ENCODE measurements around the gene PKP2. TPM values are rescaled to one million over a fixed set of nuclear protein-coding genes. Genes with fewer than 3 reads are reported as not detected.

The PKP2 gene
- polyA plus RNA-seq, 1 experiment = 0.02 TPM

- ChIA-PET POLR2A (no interaction called here), CTCF (no interaction called here)
- no peak overlapping the region for H3K4me3 ChIP-seq (ENCODE audit: low read depth, low read length)
- no peaks in the 10 kb centered on the region for H3K27me3 ChIP-seq (ENCODE audit: control insufficient read depth, insufficient read depth, low read length)
- TF ChIP-seq CTCF (IDR thresholded peaks at IDR 0.05; ENCODE audit: low read depth, low read length) = no peak
- H3K9me3 ChIP-seq (ENCODE audit: control insufficient read depth, insufficient read depth, low read length) = no peaks in the 10 kb centered on the region; the same call in 1 of the 2 replicates
- no peak for DNase-seq (ENCODE audit: low read depth, low spot score)
- no peak overlapping the region for H3K27ac ChIP-seq (ENCODE audit: low read depth, low read length)
Observed at GRCh38 chr12:32821293-32821692, 75.3 kb downstream of the PKP2 start.

GRCh38 chr12:32820376-32820931 lies 76.1 kb downstream of the PKP2 start:
- CTCF ChIA-PET = interaction anchor here (1.2 kb wide), 1 partner anchor 1142 kb away, joined by 5 read pairs; no protein-coding TSS in a partner anchor

GRCh38 chr12:32819424-32819823 lies 77.2 kb downstream of the PKP2 start:
- no peaks in the 10 kb centered on the region; the same call in 1 of the 2 replicates for H3K9me3 ChIP-seq (ENCODE audit: control insufficient read depth, insufficient read depth, low read length)
- ChIA-PET CTCF (interaction anchor here (1.2 kb wide), 1 partner anchor 1143 kb away, joined by 5 read pairs; no protein-coding TSS in a partner anchor), POLR2A (no interaction called here)
- H3K27ac ChIP-seq (ENCODE audit: low read depth, low read length) = no peak overlapping the region
- TF ChIP-seq CTCF (IDR thresholded peaks at IDR 0.05; ENCODE audit: low read depth, low read length) = no peak
- no peaks in the 10 kb centered on the region for H3K27me3 ChIP-seq (ENCODE audit: control insufficient read depth, insufficient read depth, low read length)
- no peak overlapping the region for H3K4me3 ChIP-seq (ENCODE audit: low read depth, low read length)
- DNase-seq (ENCODE audit: low read depth, low spot score) = no peak

More at GRCh38 chr12:32820376-32820931, 76.1 kb downstream of the PKP2 start:
- POLR2A ChIA-PET = no interaction called here
- no peaks in the 10 kb centered on the region for H3K27me3 ChIP-seq (ENCODE audit: control insufficient read depth, insufficient read depth, low read length)
- H3K4me3 ChIP-seq (ENCODE audit: low read depth, low read length) = no peak overlapping the region
- H3K9me3 ChIP-seq (ENCODE audit: control insufficient read depth, insufficient read depth, low read length) = no peaks in the 10 kb centered on the region; the same call in 1 of the 2 replicates
- TF ChIP-seq CTCF (IDR thresholded peaks at IDR 0.05; ENCODE audit: low read depth, low read length) = no peak
- no peak for DNase-seq (ENCODE audit: low read depth, low spot score)
- no peak overlapping the region for H3K27ac ChIP-seq (ENCODE audit: low read depth, low read length)

GRCh38 chr12:32811686-32812392 lies 84.7 kb downstream of the PKP2 start:
- no peaks in the 10 kb centered on the region for H3K27me3 ChIP-seq (ENCODE audit: control insufficient read depth, insufficient read depth, low read length)
- no peak overlapping the region for H3K27ac ChIP-seq (ENCODE audit: low read depth, low read length)
- TF ChIP-seq CTCF (IDR thresholded peaks at IDR 0.05; ENCODE audit: low read depth, low read length) = no peak
- CTCF ChIA-PET = no interaction called here
- DNase-seq (ENCODE audit: low read depth, low spot score) = no peak
- no peaks in the 10 kb centered on the region; the same call in 1 of the 2 replicates for H3K9me3 ChIP-seq (ENCODE audit: control insufficient read depth, insufficient read depth, low read length)
- H3K4me3 ChIP-seq (ENCODE audit: low read depth, low read length) = no peak overlapping the region
- POLR2A ChIA-PET = no interaction called here

- no peak for TF ChIP-seq CTCF (IDR thresholded peaks at IDR 0.05; ENCODE audit: low read depth, low read length)
- CTCF ChIA-PET = no interaction called here
Observed at GRCh38 chr12:32809846-32810245, 86.7 kb downstream of the PKP2 start.

More at GRCh38 chr12:32809846-32810245, 86.7 kb downstream of the PKP2 start:
- Histone ChIP-seq H3K27ac (ENCODE audit: low read depth, low read length) (no peak overlapping the region), H3K4me3 (ENCODE audit: low read depth, low read length) (no peak overlapping the region), H3K9me3 (ENCODE audit: control insufficient read depth, insufficient read depth, low read length) (no peaks in the 10 kb centered on the region; the same call in 1 of the 2 replicates), H3K27me3 (ENCODE audit: control insufficient read depth, insufficient read depth, low read length) (no peaks in the 10 kb centered on the region)
- POLR2A ChIA-PET = no interaction called here
- DNase-seq (ENCODE audit: low read depth, low spot score) = no peak

Data from AG04450 (cell line).